GM12878 (cell line): ENCODE results near the gene PCIF1. TPM values are rescaled to one million over a fixed set of nuclear protein-coding genes. Genes with fewer than 3 reads are reported as not detected.

Source experiments
- BRCA1 ChIP-seq: IDR thresholded peaks from 2 replicates; pipeline ENCODE4 v1.6.1; 2011; ENCODE audit warnings: low read depth, low read length, improper control_type of control experiment
- E2F8 ChIP-seq: fragments of 450-650 bp; IDR thresholded peaks from 2 replicates; pipeline ENCODE4 v1.6.1; 2018; ENCODE audit warnings: mild to moderate bottlenecking, low read depth, moderate library complexity; ENCODE audit not compliant: partially characterized antibody
- JUNB ChIP-seq: IDR thresholded peaks from 2 replicates; pipeline ENCODE4 v1.6.1; 2016; ENCODE audit warnings: antibody characterized with exemption, mild to moderate bottlenecking
- NR2C2 ChIP-seq: IDR thresholded peaks from 2 replicates; pipeline ENCODE4 v1.6.1; 2011; ENCODE audit warnings: borderline replicate concordance, low read depth; ENCODE audit not compliant: control insufficient read depth, insufficient read length
- RBBP5 ChIP-seq: fragments of 200-600 bp; sonication (generic); conservative IDR thresholded peaks from 2 replicates; pipeline ENCODE4 v1.6.1; 2016
- SRF ChIP-seq, 2 experiments: IDR thresholded peaks; 2 replicates each; pipeline ENCODE4 v1.6.1; 2011; ENCODE audit warnings: low read depth in 2 of 2, low read length in 2 of 2, mild to moderate bottlenecking in 1 of 2, moderate library complexity in 1 of 2
- TARDBP ChIP-seq: IDR thresholded peaks from 2 replicates; pipeline ENCODE4 v1.6.1; 2016; ENCODE audit warnings: borderline replicate concordance
- TCF7 ChIP-seq: IDR thresholded peaks from 2 replicates; pipeline ENCODE4 v1.6.1; 2014; ENCODE audit warnings: antibody characterized with exemption, borderline replicate concordance
- ZBTB33 ChIP-seq: fragments of 450-650 bp; IDR thresholded peaks from 2 replicates; pipeline ENCODE4 v1.6.1; 2017; ENCODE audit warnings: mild to moderate bottlenecking
- polyA plus RNA-seq, 11 experiments: library from polyadenylated mRNA; depleted of rRNA in 4 of 11; unstranded in 6 of 11; stranded (reverse) in 5 of 11; fragments of >200 nt; fragmentation: Nextera tagmentation in 4 of 11; fragmentation: Illumina TruSeq in 1 of 11; extraction: Ambion mirVana in 4 of 11; extraction: Trizol in 1 of 11; gene quantifications; 1 replicate in 1 of 11; 2 replicates in 10 of 11; pipeline versions ENCODE4 v1.2.1 to v1.2.3, GENCODE V29; 2011 to 2016; ENCODE audit warnings: inconsistent platforms in 2 of 11, missing spikeins in 2 of 11, low read depth in 1 of 11
- total RNA-seq, 4 experiments: library from RNA; depleted of rRNA in 3 of 4; stranded (reverse); fragments of >200 nt in 3 of 4; fragmentation: Illumina TruSeq in 1 of 4; extraction: Trizol in 1 of 4; gene quantifications; 2 replicates each; pipeline versions ENCODE4 v1.2.1 to v1.2.3, GENCODE V29; 2013 to 2021
- TF ChIP-seq, protein P1 (sequence below): IDR thresholded peaks from 2 replicates; pipeline ENCODE4 v1.6.1; 2011; ENCODE audit warnings: low read depth, mild to moderate bottlenecking, low read length, moderate library complexity, borderline replicate concordance; ENCODE audit errors: extremely low read depth

Gene PCIF1
- total and polyA plus RNA-seq, 10 of the 15 experiments (the other 5 are each of a cell fraction or from before 2014, with no cell fraction given): 8.4 to 32.9 (median 17.6) TPM

GRCh38 chr20:45897692-45898091, 36.8 kb upstream of the PCIF1 start (continued):
- TF ChIP-seq, protein P1, sequence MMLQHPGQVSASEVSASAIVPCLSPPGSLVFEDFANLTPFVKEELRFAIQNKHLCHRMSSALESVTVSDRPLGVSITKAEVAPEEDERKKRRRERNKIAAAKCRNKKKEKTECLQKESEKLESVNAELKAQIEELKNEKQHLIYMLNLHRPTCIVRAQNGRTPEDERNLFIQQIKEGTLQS: no peak
- no peak for TF ChIP-seq SRF (IDR thresholded peaks at IDR 0.05; ENCODE audit: low read depth in 2 of 2, low read length in 2 of 2)
- TF ChIP-seq TARDBP: no peak
- no peak for TF ChIP-seq JUNB
- TF ChIP-seq ZBTB33: no peak
- TF ChIP-seq TCF7: no peak
- no peak for TF ChIP-seq E2F8
- TF ChIP-seq NR2C2: no peak
- TF ChIP-seq RBBP5: no peak
- TF ChIP-seq BRCA1: no peak
